ENCODE data around the gene LILRA6.
"Not testable (repeated sequence)": the region's sequence is repeated elsewhere in the genome, so short reads cannot be mapped to it uniquely, and the experiment has no call there.

DNA sequence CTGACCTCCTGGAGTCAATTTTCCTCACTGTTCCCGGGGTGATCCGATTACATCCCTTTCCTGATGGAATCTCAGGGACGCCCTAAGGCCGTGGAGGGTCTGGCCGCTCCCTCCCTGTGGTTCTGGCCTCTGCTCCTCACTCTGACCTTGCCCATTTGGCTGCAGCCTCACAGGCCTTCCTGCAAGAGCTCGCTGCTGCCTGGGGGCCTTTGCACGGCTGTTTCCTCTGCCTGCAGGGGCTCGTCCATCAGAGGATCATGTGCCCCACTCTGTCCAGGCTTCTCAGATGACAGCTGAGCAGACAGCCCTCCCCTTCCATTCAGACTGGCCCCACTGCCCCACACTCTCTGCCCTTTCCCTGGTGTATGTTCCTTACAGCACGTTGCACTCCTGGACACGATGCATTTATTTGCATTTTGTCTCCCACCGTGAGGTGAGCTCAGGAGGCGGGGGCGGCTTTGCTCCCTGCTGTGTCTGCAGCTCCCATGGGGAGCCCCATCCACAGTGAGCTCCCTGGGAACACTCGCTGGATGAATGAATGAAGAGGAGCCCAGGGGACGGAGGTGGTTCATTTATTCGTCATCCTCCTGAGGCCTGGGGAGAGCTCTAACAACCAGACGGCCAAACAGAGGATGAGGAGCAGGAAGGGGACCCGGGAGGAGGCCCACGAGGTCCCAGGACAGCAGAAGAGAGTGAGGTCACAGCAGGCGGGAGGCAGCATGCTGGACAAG lies 24.9 kb downstream of the LILRA6 start:
- TF ChIP-seq, protein P1, sequence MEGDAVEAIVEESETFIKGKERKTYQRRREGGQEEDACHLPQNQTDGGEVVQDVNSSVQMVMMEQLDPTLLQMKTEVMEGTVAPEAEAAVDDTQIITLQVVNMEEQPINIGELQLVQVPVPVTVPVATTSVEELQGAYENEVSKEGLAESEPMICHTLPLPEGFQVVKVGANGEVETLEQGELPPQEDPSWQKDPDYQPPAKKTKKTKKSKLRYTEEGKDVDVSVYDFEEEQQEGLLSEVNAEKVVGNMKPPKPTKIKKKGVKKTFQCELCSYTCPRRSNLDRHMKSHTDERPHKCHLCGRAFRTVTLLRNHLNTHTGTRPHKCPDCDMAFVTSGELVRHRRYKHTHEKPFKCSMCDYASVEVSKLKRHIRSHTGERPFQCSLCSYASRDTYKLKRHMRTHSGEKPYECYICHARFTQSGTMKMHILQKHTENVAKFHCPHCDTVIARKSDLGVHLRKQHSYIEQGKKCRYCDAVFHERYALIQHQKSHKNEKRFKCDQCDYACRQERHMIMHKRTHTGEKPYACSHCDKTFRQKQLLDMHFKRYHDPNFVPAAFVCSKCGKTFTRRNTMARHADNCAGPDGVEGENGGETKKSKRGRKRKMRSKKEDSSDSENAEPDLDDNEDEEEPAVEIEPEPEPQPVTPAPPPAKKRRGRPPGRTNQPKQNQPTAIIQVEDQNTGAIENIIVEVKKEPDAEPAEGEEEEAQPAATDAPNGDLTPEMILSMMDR (IDR thresholded peaks at IDR 0.05): not testable (repeated sequence)
- not testable (repeated sequence) for TF ChIP-seq POLR2A (IDR thresholded peaks at IDR 0.05)
